Thymus (tissue), 11 donors: ENCODE results near the gene DENND6A. TPM values are rescaled to one million over a fixed set of nuclear protein-coding genes. Genes with fewer than 3 reads are reported as not detected.

Experiments used
- DNase-seq, 9 donors: peaks; one replicate each; pipeline ENCODE4 v3.0.0-alpha.2; 2013; ENCODE audit warnings: low spot score in 9 of 9, low read depth in 6 of 9, missing footprints in 1 of 9
- H3K27ac ChIP-seq, 2 donors: one replicate each; pipeline ENCODE4 v1.5.1; 2013; ENCODE audit warnings: control low read depth in 1 of 2, low read depth in 1 of 2, low read length in 1 of 2, mild to moderate bottlenecking in 1 of 2, moderate library complexity in 1 of 2
- H3K27me3 ChIP-seq, 2 donors: one replicate each; pipeline ENCODE4 v1.5.1; 2013; ENCODE audit warnings: low read length in 1 of 2; ENCODE audit not compliant: control insufficient read depth in 2 of 2, insufficient read depth in 1 of 2
- H3K36me3 ChIP-seq, 2 donors: one replicate each; pipeline ENCODE4 v1.5.1; 2013; ENCODE audit warnings: low read length in 1 of 2, mild to moderate bottlenecking in 1 of 2, moderate library complexity in 1 of 2; ENCODE audit not compliant: control insufficient read depth in 2 of 2, insufficient read depth in 2 of 2
- H3K4me1 ChIP-seq, 2 donors: one replicate each; pipeline ENCODE4 v1.5.1; 2013; ENCODE audit warnings: low read length in 2 of 2; ENCODE audit not compliant: control insufficient read depth in 2 of 2, insufficient read depth in 2 of 2
- H3K4me3 ChIP-seq, 2 donors: one replicate each; pipeline ENCODE4 v1.5.1; 2013; ENCODE audit warnings: low read length in 2 of 2, control low read depth in 1 of 2, mild to moderate bottlenecking in 1 of 2
- H3K9me3 ChIP-seq, 2 donors: one replicate each; pipeline ENCODE4 v1.5.1; 2013; ENCODE audit warnings: low read length in 1 of 2, mild to moderate bottlenecking in 1 of 2; ENCODE audit not compliant: control insufficient read depth in 2 of 2, insufficient read depth in 1 of 2
- WGBS: extraction: QIAGEN DNeasy Blood & Tissue Kit; methylation state at CpG from one replicate; pipeline ENCODE4 v1.1.7; 2013; 5-methylcytosine and 5-hydroxymethylcytosine counted together
- polyA plus RNA-seq: library from polyadenylated mRNA; stranded (reverse); fragments of 200-250 nt; gene quantifications from one replicate; pipeline ENCODE4 v1.2.3, GENCODE V29; 2013
- total RNA-seq: library from RNA; stranded (reverse); fragments of 120-200 nt; gene quantifications from one replicate; pipeline ENCODE4 v1.2.4, GENCODE V29; 2013
- donor health status: healthy.

DENND6A gene
- total and polyA plus RNA-seq, 2 donors = 17.4 to 23.3 TPM

GRCh38 chr3:57659806-57660439 is 33.0 kb downstream of the DENND6A start:
- Histone ChIP-seq H3K4me3 (no peak overlapping the region), H3K27ac (no peak overlapping the region), H3K36me3 (peaks cover 33 to 40% of the 10 kb centered on the region in 2 donors), H3K9me3 (no peaks in the 10 kb centered on the region), H3K27me3 (no peaks in the 10 kb centered on the region), H3K4me1 (no peaks in the 10 kb centered on the region)
- DNase-seq = no peak
- over 99% methylated on average over 4 of the region's 4 CpGs for WGBS

GRCh38 chr3:57659004-57659673 is 33.7 kb downstream of the DENND6A start:
- Histone ChIP-seq H3K9me3 (no peaks in the 10 kb centered on the region), H3K4me1 (no peaks in the 10 kb centered on the region), H3K27ac (no peak overlapping the region), H3K36me3 (peaks cover 33 to 43% of the 10 kb centered on the region in 2 donors), H3K27me3 (no peaks in the 10 kb centered on the region), H3K4me3 (no peak overlapping the region)
- no peak for DNase-seq
- 97% methylated on average over 1 of the region's 1 CpG for WGBS

GRCh38 chr3:57658536-57658935 is 34.3 kb downstream of the DENND6A start:
- Histone ChIP-seq H3K9me3 (no peaks in the 10 kb centered on the region), H3K27ac (no peak overlapping the region)

GRCh38 chr3:57655727-57656126 is 37.1 kb downstream of the DENND6A start:
- H3K9me3 ChIP-seq = no peaks in the 10 kb centered on the region
- H3K36me3 ChIP-seq = peaks cover 32 to 55% of the 10 kb centered on the region in 2 donors
- 95% methylated on average over 2 of the region's 2 CpGs for WGBS
- no peaks in the 10 kb centered on the region for H3K27me3 ChIP-seq
- no peak overlapping the region for H3K4me3 ChIP-seq
- no peak overlapping the region for H3K27ac ChIP-seq
- no peaks in the 10 kb centered on the region for H3K4me1 ChIP-seq
- DNase-seq = no peak

More at GRCh38 chr3:57658536-57658935, 34.3 kb downstream of the DENND6A start:
- no peak overlapping the region for H3K4me3 ChIP-seq
- no peaks in the 10 kb centered on the region for H3K27me3 ChIP-seq
- H3K4me1 ChIP-seq = no peaks in the 10 kb centered on the region
- DNase-seq = no peak
- H3K36me3 ChIP-seq = peaks cover 33 to 42% of the 10 kb centered on the region in 2 donors

- no peaks in the 10 kb centered on the region for H3K4me1 ChIP-seq
- no peaks in the 10 kb centered on the region for H3K27me3 ChIP-seq
- peak in 2 of 9 donors; percentile 3 to 16 for DNase-seq
- H3K27ac ChIP-seq = no peak overlapping the region
- 36% methylated on average over 1 of the region's 1 CpG for WGBS
- H3K9me3 ChIP-seq = peaks cover 0 to 3% of the 10 kb centered on the region in 2 donors
- H3K36me3 ChIP-seq = peaks cover 24 to 44% of the 10 kb centered on the region in 2 donors
- no peak overlapping the region for H3K4me3 ChIP-seq
Observed at GRCh38 chr3:57654267-57654666, 38.6 kb downstream of the DENND6A start.

GRCh38 chr3:57652203-57652602 is 40.7 kb downstream of the DENND6A start:
- Histone ChIP-seq H3K27ac (no peak overlapping the region), H3K27me3 (no peaks in the 10 kb centered on the region), H3K9me3 (peaks cover 0 to 3% of the 10 kb centered on the region in 2 donors), H3K36me3 (peaks cover 17 to 48% of the 10 kb centered on the region in 2 donors), H3K4me3 (no peak overlapping the region), H3K4me1 (no peaks in the 10 kb centered on the region)
- DNase-seq = no peak
- WGBS = 99% methylated on average over 3 of the region's 3 CpGs

GRCh38 chr3:57647292-57647940 is 45.5 kb downstream of the DENND6A start:
- peaks cover 22 to 53% of the 10 kb centered on the region in 2 donors for H3K36me3 ChIP-seq
- 98% methylated on average over 2 of the region's 2 CpGs for WGBS

GRCh38 chr3:57646723-57647122 is 46.2 kb downstream of the DENND6A start:
- H3K4me3 ChIP-seq = no peak overlapping the region
- peaks cover 0 to 3% of the 10 kb centered on the region in 2 donors for H3K9me3 ChIP-seq
- H3K36me3 ChIP-seq = peaks cover 29 to 53% of the 10 kb centered on the region in 2 donors
- WGBS = 96% methylated on average over 2 of the region's 2 CpGs
- DNase-seq = no peak
- H3K27ac ChIP-seq = no peak overlapping the region
- no peaks in the 10 kb centered on the region for H3K4me1 ChIP-seq
- no peaks in the 10 kb centered on the region for H3K27me3 ChIP-seq

More at GRCh38 chr3:57647292-57647940, 45.5 kb downstream of the DENND6A start:
- Histone ChIP-seq H3K27me3 (no peaks in the 10 kb centered on the region), H3K9me3 (peaks cover 0 to 3% of the 10 kb centered on the region in 2 donors), H3K4me3 (no peak overlapping the region), H3K4me1 (no peaks in the 10 kb centered on the region), H3K27ac (no peak overlapping the region)
- DNase-seq = no peak

GRCh38 chr3:57644740-57645139 is 48.1 kb downstream of the DENND6A start:
- Histone ChIP-seq H3K4me1 (no peaks in the 10 kb centered on the region), H3K4me3 (no peak overlapping the region), H3K27me3 (no peaks in the 10 kb centered on the region), H3K9me3 (peaks cover 0 to 2% of the 10 kb centered on the region in 2 donors), H3K36me3 (peaks cover 23 to 52% of the 10 kb centered on the region in 2 donors), H3K27ac (no peak overlapping the region)
- DNase-seq = no peak
- 98% methylated on average over 4 of the region's 4 CpGs for WGBS
